ENCODE data around the gene DLG2.

The DLG2 gene

GRCh38 chr11:83979593-83979992 lies 1647.6 kb downstream of the DLG2 start:
- Histone ChIP-seq H3K4me3 (ENCODE audit: control insufficient read depth in 1 of 7, extremely low read depth in 1 of 7, insufficient read depth in 4 of 7, low read depth in 2 of 7, low read length in 6 of 7) (no peak overlapping the region), H3K27me3 (replicated peaks in 2 of 5; ENCODE audit: control insufficient read depth in 4 of 5, insufficient read depth in 5 of 5, low read length in 4 of 5) (no peaks in the 10 kb centered on the region), H3K4me1 (ENCODE audit: control extremely low read depth in 1 of 4, control insufficient read depth in 4 of 4, insufficient read depth in 4 of 4, low read length in 3 of 4) (no peaks in the 10 kb centered on the region), H3K36me3 (ENCODE audit: control insufficient read depth in 4 of 4, insufficient read depth in 4 of 4, low read length in 3 of 4) (no peaks in the 10 kb centered on the region), H3K27ac (ENCODE audit: insufficient read depth in 1 of 2, low read depth in 1 of 2, low read length in 2 of 2, poor library complexity in 1 of 2, severe bottlenecking in 2 of 2) (no peak overlapping the region), H3K9me3 (ENCODE audit: control extremely low read depth in 1 of 5, control insufficient read depth in 4 of 5, insufficient read depth in 2 of 5, low read depth in 1 of 5, low read length in 4 of 5) (no peaks in the 10 kb centered on the region)
- CTCF ChIA-PET, result no interaction called here
- POLR2A ChIA-PET, result no interaction called here
- DNase-seq, result no peak
- WGBS (ENCODE audit: insufficient coverage), result no CpG with 5 or more reads among the region's 1 CpG

DNA sequence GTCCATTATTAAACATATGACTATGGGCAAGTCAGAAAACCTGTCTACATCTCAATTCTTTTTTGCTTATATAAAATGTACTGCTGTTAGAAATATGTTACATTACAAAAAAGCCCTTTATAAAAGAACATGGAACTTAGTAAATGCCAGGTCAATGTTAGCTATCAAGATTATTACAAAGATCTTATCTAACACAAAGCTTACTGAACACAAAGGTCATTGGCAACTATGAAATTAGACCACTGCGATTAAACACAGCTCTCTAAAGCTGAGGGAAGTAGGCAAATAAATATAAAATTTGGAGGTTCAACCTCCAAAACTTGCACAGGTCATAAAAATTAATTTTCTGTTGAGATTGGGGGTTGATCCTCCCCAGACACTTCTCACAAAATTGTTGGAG lies 1648.2 kb downstream of the DLG2 start:
- no peak overlapping the region for H3K4me3 ChIP-seq (ENCODE audit: control insufficient read depth in 1 of 7, extremely low read depth in 1 of 7, insufficient read depth in 4 of 7, low read depth in 2 of 7, low read length in 6 of 7)
- ChIA-PET POLR2A (no interaction called here), CTCF (no interaction called here)
- DNase-seq, result no peak
- no peaks in the 10 kb centered on the region for H3K27me3 ChIP-seq (replicated peaks in 2 of 5; ENCODE audit: control insufficient read depth in 4 of 5, insufficient read depth in 5 of 5, low read length in 4 of 5)
- no peaks in the 10 kb centered on the region for H3K4me1 ChIP-seq (ENCODE audit: control extremely low read depth in 1 of 4, control insufficient read depth in 4 of 4, insufficient read depth in 4 of 4, low read length in 3 of 4)
- H3K27ac ChIP-seq (ENCODE audit: insufficient read depth in 1 of 2, low read depth in 1 of 2, low read length in 2 of 2, poor library complexity in 1 of 2, severe bottlenecking in 2 of 2), result no peak overlapping the region
- WGBS (ENCODE audit: insufficient coverage), result no CpG with 5 or more reads among the region's 1 CpG
- no peaks in the 10 kb centered on the region for H3K9me3 ChIP-seq (ENCODE audit: control extremely low read depth in 1 of 5, control insufficient read depth in 4 of 5, insufficient read depth in 2 of 5, low read depth in 1 of 5, low read length in 4 of 5)
- H3K36me3 ChIP-seq (ENCODE audit: control insufficient read depth in 4 of 4, insufficient read depth in 4 of 4, low read length in 3 of 4), result no peaks in the 10 kb centered on the region

GRCh38 chr11:83976086-83976485 lies 1651.1 kb downstream of the DLG2 start:
- Histone ChIP-seq H3K4me1 (ENCODE audit: control extremely low read depth in 1 of 4, control insufficient read depth in 4 of 4, insufficient read depth in 4 of 4, low read length in 3 of 4) (no peaks in the 10 kb centered on the region), H3K27ac (ENCODE audit: insufficient read depth in 1 of 2, low read depth in 1 of 2, low read length in 2 of 2, poor library complexity in 1 of 2, severe bottlenecking in 2 of 2) (no peak overlapping the region), H3K27me3 (replicated peaks in 2 of 5; ENCODE audit: control insufficient read depth in 4 of 5, insufficient read depth in 5 of 5, low read length in 4 of 5) (no peaks in the 10 kb centered on the region), H3K36me3 (ENCODE audit: control insufficient read depth in 4 of 4, insufficient read depth in 4 of 4, low read length in 3 of 4) (no peaks in the 10 kb centered on the region), H3K9me3 (ENCODE audit: control extremely low read depth in 1 of 5, control insufficient read depth in 4 of 5, insufficient read depth in 2 of 5, low read depth in 1 of 5, low read length in 4 of 5) (no peaks in the 10 kb centered on the region), H3K4me3 (ENCODE audit: control insufficient read depth in 1 of 7, extremely low read depth in 1 of 7, insufficient read depth in 4 of 7, low read depth in 2 of 7, low read length in 6 of 7) (no peak overlapping the region)
- ChIA-PET POLR2A (no interaction called here), CTCF (no interaction called here)
- no peak for DNase-seq

- WGBS (ENCODE audit: insufficient coverage), result no CpG with 5 or more reads among the region's 1 CpG
- Histone ChIP-seq H3K27ac (ENCODE audit: insufficient read depth in 1 of 2, low read depth in 1 of 2, low read length in 2 of 2, poor library complexity in 1 of 2, severe bottlenecking in 2 of 2) (no peak overlapping the region), H3K36me3 (ENCODE audit: control insufficient read depth in 4 of 4, insufficient read depth in 4 of 4, low read length in 3 of 4) (no peaks in the 10 kb centered on the region), H3K27me3 (replicated peaks in 2 of 5; ENCODE audit: control insufficient read depth in 4 of 5, insufficient read depth in 5 of 5, low read length in 4 of 5) (no peaks in the 10 kb centered on the region), H3K4me3 (ENCODE audit: control insufficient read depth in 1 of 7, extremely low read depth in 1 of 7, insufficient read depth in 4 of 7, low read depth in 2 of 7, low read length in 6 of 7) (no peak overlapping the region), H3K9me3 (ENCODE audit: control extremely low read depth in 1 of 5, control insufficient read depth in 4 of 5, insufficient read depth in 2 of 5, low read depth in 1 of 5, low read length in 4 of 5) (no peaks in the 10 kb centered on the region), H3K4me1 (ENCODE audit: control extremely low read depth in 1 of 4, control insufficient read depth in 4 of 4, insufficient read depth in 4 of 4, low read length in 3 of 4) (no peaks in the 10 kb centered on the region)
- ChIA-PET CTCF (no interaction called here), POLR2A (no interaction called here)
- no peak for DNase-seq
Measured at GRCh38 chr11:83972536-83972935, 1654.6 kb downstream of the DLG2 start.

DNA sequence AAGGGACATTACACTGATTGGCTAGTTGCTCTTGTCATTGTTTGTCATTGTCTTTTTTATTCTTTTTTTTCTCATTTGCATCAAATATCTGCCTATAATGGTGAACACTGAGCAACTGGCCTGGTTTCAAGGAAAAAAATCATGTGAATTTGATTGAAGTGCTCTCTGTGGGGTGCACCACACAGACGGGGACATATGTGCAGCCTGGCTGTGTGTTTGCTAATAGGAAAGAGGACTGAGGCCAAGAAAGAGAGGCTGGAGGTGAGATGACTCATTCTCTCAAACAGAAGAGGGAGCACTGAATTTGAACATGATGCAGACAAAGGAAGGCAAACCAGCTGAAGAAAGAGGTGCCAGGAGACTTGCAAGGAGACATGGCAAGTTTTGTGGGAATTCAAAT lies 1656.1 kb downstream of the DLG2 start:
- no peak overlapping the region for H3K27ac ChIP-seq (ENCODE audit: insufficient read depth in 1 of 2, low read depth in 1 of 2, low read length in 2 of 2, poor library complexity in 1 of 2, severe bottlenecking in 2 of 2)
- H3K36me3 ChIP-seq (ENCODE audit: control insufficient read depth in 4 of 4, insufficient read depth in 4 of 4, low read length in 3 of 4), result no peaks in the 10 kb centered on the region
- ChIA-PET POLR2A (no interaction called here), CTCF (interaction anchor here (1.1 kb wide), 1 partner anchor 47 kb away, joined by 3 read pairs; no protein-coding TSS in a partner anchor)
- H3K4me3 ChIP-seq (ENCODE audit: control insufficient read depth in 1 of 7, extremely low read depth in 1 of 7, insufficient read depth in 4 of 7, low read depth in 2 of 7, low read length in 6 of 7), result no peak overlapping the region
- no peaks in the 10 kb centered on the region for H3K9me3 ChIP-seq (ENCODE audit: control extremely low read depth in 1 of 5, control insufficient read depth in 4 of 5, insufficient read depth in 2 of 5, low read depth in 1 of 5, low read length in 4 of 5)
- no peaks in the 10 kb centered on the region for H3K4me1 ChIP-seq (ENCODE audit: control extremely low read depth in 1 of 4, control insufficient read depth in 4 of 4, insufficient read depth in 4 of 4, low read length in 3 of 4)
- no peaks in the 10 kb centered on the region for H3K27me3 ChIP-seq (replicated peaks in 2 of 5; ENCODE audit: control insufficient read depth in 4 of 5, insufficient read depth in 5 of 5, low read length in 4 of 5)
- no peak for DNase-seq
- 100% methylated on average over 1 of the region's 1 CpG for WGBS (ENCODE audit: insufficient coverage)

- Histone ChIP-seq H3K4me3 (ENCODE audit: control insufficient read depth in 1 of 7, extremely low read depth in 1 of 7, insufficient read depth in 4 of 7, low read depth in 2 of 7, low read length in 6 of 7) (no peak overlapping the region), H3K4me1 (ENCODE audit: control extremely low read depth in 1 of 4, control insufficient read depth in 4 of 4, insufficient read depth in 4 of 4, low read length in 3 of 4) (no peaks in the 10 kb centered on the region), H3K27me3 (replicated peaks in 2 of 5; ENCODE audit: control insufficient read depth in 4 of 5, insufficient read depth in 5 of 5, low read length in 4 of 5) (no peaks in the 10 kb centered on the region), H3K27ac (ENCODE audit: insufficient read depth in 1 of 2, low read depth in 1 of 2, low read length in 2 of 2, poor library complexity in 1 of 2, severe bottlenecking in 2 of 2) (no peak overlapping the region), H3K36me3 (ENCODE audit: control insufficient read depth in 4 of 4, insufficient read depth in 4 of 4, low read length in 3 of 4) (no peaks in the 10 kb centered on the region), H3K9me3 (ENCODE audit: control extremely low read depth in 1 of 5, control insufficient read depth in 4 of 5, insufficient read depth in 2 of 5, low read depth in 1 of 5, low read length in 4 of 5) (no peaks in the 10 kb centered on the region)
- ChIA-PET POLR2A (no interaction called here), CTCF (interaction anchor here (1.1 kb wide), 1 partner anchor 46 kb away, joined by 3 read pairs; no protein-coding TSS in a partner anchor)
- 50% methylated on average over 2 of the region's 2 CpGs for WGBS (ENCODE audit: insufficient coverage)
- DNase-seq, result no peak
Measured at GRCh38 chr11:83970061-83970671, 1657.0 kb downstream of the DLG2 start.

DNA sequence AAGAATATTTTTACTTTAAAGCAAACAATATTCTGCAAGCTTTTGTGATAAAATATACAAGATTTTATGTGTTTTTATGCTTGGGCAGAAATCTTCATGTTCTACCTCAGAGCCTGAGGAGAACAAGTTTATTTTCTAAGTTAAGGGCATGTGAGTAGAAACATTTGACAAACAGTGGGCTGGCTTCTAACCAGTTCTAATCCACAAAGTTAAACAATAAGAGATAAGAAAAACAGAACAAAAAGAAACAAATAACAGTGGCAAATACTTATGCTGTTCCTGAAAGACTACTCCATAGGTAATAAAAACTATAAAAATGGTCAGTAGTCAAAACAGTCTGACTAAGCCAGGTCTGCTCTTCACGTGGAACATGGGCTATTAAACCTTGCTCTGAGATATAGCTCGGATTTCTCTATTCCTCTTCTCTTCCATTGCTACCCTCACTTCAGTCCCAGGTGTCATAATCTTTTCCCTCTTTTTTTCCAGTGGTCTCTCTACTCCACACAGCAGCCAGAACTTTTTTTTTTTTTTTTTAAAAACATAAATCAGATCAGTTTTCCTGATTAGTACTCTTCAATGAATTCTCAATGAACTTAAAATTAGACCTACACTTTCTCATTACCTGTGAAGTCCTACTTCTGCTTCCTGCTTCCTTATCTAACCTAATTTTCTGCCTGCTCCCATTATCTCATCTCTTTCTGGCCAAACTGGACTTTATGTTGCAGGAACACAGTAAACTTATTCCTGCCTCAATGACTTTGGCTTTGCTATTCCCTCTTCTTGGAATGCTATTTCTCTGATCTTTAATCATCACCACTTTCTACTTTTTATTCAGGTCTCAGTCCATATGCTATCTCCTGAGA lies 1669.9 kb downstream of the DLG2 start:
- Histone ChIP-seq H3K27ac (ENCODE audit: insufficient read depth in 1 of 2, low read depth in 1 of 2, low read length in 2 of 2, poor library complexity in 1 of 2, severe bottlenecking in 2 of 2) (no peak overlapping the region), H3K36me3 (ENCODE audit: control insufficient read depth in 4 of 4, insufficient read depth in 4 of 4, low read length in 3 of 4) (no peaks in the 10 kb centered on the region), H3K4me1 (ENCODE audit: control extremely low read depth in 1 of 4, control insufficient read depth in 4 of 4, insufficient read depth in 4 of 4, low read length in 3 of 4) (no peaks in the 10 kb centered on the region), H3K4me3 (ENCODE audit: control insufficient read depth in 1 of 7, extremely low read depth in 1 of 7, insufficient read depth in 4 of 7, low read depth in 2 of 7, low read length in 6 of 7) (no peak overlapping the region), H3K27me3 (replicated peaks in 2 of 5; ENCODE audit: control insufficient read depth in 4 of 5, insufficient read depth in 5 of 5, low read length in 4 of 5) (no peaks in the 10 kb centered on the region), H3K9me3 (ENCODE audit: control extremely low read depth in 1 of 5, control insufficient read depth in 4 of 5, insufficient read depth in 2 of 5, low read depth in 1 of 5, low read length in 4 of 5) (no peaks in the 10 kb centered on the region)
- no peak for DNase-seq
- WGBS (ENCODE audit: insufficient coverage), result 80% methylated on average over 2 of the region's 2 CpGs
- ChIA-PET CTCF (no interaction called here), POLR2A (interaction anchor here (0.7 kb wide), 1 partner anchor 1459 kb away, joined by 3 read pairs; no protein-coding TSS in a partner anchor)

Measured in common myeloid progenitor, CD34-positive (primary cell).